Cardiac fibroblast (primary cell): ENCODE data around the gene PLAGL2.
"Not testable (repeated sequence)": the region's sequence is repeated elsewhere in the genome, so short reads cannot be mapped to it uniquely, and the experiment has no call there.

ENCODE experiments used
- DNase-seq, 2 donors: peaks; one replicate each; pipeline versions ENCODE4 v3.0.0 to v3.0.0-alpha.2; 2010; ENCODE audit warnings: low read depth in 2 of 2
- H3K4me3 ChIP-seq, 2 donors: replicated peaks in 1 of 2; 1 replicate in 1 of 2; 2 replicates in 1 of 2; pipeline ENCODE4 v1.5.1; 2011; ENCODE audit warnings: low read depth in 2 of 2, low read length in 2 of 2, mild to moderate bottlenecking in 2 of 2, moderate library complexity in 1 of 2
- TF ChIP-seq, protein P1 (sequence below): IDR thresholded peaks from one replicate; pipeline ENCODE4 v1.5.1; 2011; ENCODE audit warnings: low read depth, mild to moderate bottlenecking, low read length, inconsistent platforms

PLAGL2 gene

DNA sequence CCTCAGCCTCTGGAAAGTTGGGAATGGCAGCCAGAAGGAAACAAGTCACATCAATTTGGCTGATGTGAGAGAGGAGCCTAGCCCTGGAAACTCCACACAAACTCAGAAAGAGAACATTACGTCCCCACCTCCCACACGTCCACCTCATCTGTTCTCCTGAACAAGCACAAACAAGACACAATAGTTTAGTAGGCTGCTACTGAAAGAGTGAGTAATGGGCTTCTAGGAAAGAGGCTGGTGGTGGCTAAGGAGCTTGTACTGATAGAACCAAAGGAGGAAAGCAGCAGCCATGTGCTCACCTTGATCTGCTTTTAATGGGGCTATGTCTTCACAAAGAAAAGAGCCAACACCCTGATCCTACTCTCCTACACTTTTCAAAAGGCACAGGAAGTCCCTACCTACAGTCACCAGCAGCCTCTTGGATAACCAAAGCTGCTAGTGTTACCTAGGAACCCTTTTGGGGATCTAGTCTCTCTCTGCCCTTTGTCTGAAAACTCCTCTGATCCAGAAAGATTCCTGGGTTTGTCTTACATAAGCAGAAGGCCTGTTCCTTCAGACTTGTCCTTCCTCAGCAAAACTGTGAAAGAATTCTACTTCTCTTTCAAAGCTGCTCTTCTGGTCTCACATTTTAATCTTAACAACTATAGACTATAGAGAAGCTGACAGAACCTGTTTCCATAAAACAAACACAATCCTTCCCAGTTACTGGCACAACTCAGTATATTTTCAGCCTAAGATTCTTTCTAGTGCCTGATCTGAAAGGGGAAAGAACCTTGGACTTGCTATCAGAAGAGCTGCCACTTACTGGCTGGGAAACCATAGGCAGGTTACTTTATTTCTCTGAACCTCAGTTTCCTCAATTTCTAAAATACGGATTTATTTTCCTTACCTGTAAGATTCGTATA is 3.1 kb downstream of the PLAGL2 start:
- peak in 1 of 2 donors; percentile 64 for DNase-seq
- H3K4me3 ChIP-seq = no peak overlapping the region
- TF ChIP-seq, protein P1, sequence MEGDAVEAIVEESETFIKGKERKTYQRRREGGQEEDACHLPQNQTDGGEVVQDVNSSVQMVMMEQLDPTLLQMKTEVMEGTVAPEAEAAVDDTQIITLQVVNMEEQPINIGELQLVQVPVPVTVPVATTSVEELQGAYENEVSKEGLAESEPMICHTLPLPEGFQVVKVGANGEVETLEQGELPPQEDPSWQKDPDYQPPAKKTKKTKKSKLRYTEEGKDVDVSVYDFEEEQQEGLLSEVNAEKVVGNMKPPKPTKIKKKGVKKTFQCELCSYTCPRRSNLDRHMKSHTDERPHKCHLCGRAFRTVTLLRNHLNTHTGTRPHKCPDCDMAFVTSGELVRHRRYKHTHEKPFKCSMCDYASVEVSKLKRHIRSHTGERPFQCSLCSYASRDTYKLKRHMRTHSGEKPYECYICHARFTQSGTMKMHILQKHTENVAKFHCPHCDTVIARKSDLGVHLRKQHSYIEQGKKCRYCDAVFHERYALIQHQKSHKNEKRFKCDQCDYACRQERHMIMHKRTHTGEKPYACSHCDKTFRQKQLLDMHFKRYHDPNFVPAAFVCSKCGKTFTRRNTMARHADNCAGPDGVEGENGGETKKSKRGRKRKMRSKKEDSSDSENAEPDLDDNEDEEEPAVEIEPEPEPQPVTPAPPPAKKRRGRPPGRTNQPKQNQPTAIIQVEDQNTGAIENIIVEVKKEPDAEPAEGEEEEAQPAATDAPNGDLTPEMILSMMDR = no peak

DNA sequence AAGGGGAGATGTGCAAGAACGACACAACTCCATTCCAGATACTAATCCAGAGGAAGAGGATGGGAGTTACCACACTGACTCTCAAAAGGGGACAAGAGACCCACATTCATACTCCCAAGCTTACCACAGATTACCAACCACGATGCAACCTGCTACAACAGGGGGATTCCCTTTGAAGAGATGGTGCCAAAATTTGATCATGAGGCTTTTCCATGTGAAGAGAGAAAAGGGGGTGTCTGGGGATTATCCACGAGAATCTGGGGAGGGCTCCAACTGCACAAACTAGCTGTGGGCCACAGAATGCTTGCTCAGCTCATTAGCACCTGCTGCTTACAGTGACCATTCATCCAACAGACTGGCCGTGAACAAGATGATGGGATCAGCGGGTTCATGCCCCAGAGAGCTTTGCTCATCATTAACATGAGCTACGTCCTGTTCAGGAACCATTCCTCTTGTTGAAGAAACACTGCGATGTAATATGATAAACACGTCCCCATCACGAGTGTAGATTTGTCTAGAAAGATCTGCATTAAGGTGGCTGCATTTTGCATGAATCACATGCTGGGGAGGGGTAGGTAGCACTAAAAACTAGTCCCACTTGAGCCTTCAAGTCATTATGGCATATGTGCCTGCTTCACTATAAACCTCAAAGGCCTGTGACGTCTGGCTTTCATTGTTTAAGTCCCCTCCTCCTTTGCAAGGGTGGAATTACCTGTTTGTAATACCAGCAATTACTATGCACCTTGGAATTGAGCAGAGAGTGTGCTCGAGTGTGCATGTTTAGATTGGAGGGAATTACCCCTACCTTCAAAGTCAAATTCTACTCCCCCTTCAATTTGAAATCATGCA is 4.0 kb downstream of the PLAGL2 start:
- TF ChIP-seq, protein P1 = no peak
- DNase-seq = peak in 1 of 2 donors; percentile 17
- no peak overlapping the region for H3K4me3 ChIP-seq

DNA sequence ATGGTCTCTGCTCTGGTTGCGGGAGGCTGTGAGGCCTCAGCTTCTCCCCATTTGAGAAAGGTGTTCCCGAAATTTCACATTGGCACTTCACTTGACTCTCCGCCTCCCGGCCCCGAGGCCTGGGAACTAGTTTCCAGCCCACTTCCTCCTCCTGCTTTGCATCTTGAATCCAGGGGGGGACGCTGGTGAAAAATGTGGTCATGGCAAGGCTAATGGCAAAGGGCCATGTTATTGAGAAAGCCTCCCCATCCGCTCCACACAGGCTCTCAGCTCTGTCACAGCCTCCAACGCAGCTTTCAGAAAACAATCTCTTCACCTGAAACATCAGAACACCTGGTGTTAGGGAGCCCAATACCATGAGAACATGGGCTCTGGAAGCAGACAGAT is 5.6 kb downstream of the PLAGL2 start:
- TF ChIP-seq, protein P1 = no peak
- peak in 1 of 2 donors; percentile 39 for DNase-seq
- no peak overlapping the region for H3K4me3 ChIP-seq

DNA sequence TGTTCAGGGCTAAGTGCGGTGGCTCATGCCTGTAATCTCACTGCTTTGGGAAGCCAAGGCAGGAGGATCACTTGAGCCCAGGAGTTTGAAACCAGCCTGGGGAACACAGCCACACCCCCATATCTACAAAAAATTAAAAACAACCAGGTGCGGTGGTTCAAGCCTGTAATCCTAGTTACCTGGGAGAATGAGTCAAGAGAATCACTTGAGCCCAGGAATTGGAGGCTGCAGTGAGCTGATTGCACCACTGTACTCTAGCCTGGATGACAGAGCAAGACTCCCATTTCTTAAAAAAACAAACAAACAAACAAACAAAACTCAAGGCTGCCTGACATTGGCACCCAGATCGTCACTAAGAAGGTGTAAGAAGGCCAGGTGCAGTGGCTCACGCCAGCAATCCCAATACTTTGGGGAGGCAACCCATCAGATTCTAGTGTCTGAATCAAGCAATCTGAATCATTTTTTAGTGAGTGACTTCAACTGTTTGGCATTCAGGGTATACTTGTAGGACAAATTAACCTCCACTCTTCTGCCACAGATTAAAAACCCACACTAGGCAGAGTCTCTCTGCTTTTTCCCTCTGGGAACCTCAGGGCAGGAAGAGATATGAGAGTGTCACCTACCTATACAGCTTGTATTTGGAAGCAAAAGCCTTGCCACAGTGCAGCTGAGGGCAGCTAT is 6.1 kb downstream of the PLAGL2 start:
- peak in 1 of 2 donors; percentile 46 for DNase-seq
- no peak overlapping the region for H3K4me3 ChIP-seq
- TF ChIP-seq, protein P1 = no peak

DNA sequence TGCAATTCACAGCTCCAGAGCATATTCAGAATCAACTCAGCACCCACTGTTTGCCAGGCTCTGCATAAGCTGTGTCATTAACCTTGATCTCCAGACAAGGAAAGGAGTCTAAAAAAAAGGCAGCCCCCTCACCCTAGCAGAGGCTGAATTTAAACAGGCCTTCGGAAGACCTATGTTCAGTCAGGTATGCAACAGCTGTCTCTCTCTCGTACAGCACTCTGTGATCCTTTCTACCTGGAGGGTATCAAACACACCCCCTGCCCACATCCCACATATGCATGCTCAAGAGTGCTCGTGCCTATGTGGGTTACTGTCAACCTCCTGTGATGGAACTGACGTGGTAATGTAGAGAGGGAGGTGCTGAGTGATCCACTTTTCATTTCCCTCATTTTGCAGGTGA is 8.5 kb downstream of the PLAGL2 start:
- TF ChIP-seq, protein P1 = no peak
- no peak overlapping the region for H3K4me3 ChIP-seq
- no peak for DNase-seq

DNA sequence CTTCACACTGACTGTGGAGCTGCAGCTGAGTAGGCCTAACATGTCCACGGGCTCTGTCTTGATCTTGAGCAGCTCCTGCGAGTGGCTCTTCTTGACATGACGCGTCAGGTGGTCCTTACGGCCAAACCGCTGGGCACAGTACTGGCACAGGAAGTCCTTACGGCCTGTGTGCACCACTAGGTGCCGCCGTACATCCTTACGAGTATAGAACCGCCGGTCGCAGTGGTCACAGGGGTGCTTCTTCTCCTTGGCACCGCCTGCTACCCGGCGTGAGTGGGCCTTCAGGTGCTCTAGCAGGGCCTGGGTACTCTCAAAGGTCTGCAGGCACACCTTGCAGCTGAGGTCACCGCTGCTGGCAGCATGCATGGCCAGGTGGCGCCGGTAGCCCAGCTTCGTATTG is 10.4 kb downstream of the PLAGL2 start:
- not testable (repeated sequence) for DNase-seq, H3K4me3 ChIP-seq

DNA sequence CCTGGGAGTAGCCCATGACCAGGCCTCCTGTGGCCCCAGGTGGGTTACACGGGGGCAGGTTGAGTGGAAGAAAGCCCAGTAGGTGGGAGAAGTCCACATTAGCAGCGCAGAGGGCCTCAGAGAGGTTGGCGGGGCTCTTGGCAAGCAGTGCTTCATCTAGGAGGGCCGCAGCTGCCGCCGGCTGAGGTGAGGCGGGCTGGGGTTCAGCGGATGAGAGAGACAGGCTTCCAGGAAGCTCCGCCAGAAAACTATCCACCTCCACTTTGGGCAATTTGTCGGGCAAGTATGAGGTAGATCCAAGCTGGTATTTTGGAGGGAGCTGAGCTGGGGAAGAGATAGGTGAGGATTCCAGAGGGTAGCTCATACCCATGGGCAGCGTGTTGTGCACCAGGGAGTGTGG is 10.9 kb downstream of the PLAGL2 start:
- not testable (repeated sequence) for H3K4me3 ChIP-seq, DNase-seq
